Stimulated activated CD4-positive, alpha-beta T cell treated with anti-CD3 and anti-CD28 coated beads, TNF-alpha, amount 100 ng/mL, for 1 hour (primary cell): ENCODE data around the gene SLX9.

Experiments
- DNase-seq, 3 donors: peaks; one replicate each; pipeline ENCODE4 v3.0.0-alpha.2; 2020; ENCODE audit warnings: low read depth in 3 of 3, low spot score in 1 of 3

Gene SLX9

DNA sequence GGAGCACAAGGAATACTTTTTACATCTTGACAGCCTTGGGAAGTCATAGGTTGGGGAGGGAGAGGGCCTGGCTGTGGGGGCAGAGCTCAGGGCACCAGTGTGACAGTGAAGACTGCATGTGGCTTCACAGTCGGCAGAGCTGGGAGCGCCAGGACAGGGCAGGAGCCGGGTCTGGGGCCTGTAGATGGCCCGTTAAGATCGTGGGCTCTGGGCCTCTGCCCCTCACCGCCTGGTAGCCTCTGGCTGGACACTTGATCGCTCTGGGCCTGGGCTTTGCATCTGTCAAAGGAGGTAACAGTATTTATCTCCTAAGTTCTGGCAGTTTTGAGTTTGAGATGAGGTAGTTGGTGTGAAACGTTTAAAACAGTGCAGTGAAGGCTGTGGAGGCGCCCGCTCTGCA lies 4.8 kb downstream of the SLX9 start:
- DNase-seq, result no peak

DNA sequence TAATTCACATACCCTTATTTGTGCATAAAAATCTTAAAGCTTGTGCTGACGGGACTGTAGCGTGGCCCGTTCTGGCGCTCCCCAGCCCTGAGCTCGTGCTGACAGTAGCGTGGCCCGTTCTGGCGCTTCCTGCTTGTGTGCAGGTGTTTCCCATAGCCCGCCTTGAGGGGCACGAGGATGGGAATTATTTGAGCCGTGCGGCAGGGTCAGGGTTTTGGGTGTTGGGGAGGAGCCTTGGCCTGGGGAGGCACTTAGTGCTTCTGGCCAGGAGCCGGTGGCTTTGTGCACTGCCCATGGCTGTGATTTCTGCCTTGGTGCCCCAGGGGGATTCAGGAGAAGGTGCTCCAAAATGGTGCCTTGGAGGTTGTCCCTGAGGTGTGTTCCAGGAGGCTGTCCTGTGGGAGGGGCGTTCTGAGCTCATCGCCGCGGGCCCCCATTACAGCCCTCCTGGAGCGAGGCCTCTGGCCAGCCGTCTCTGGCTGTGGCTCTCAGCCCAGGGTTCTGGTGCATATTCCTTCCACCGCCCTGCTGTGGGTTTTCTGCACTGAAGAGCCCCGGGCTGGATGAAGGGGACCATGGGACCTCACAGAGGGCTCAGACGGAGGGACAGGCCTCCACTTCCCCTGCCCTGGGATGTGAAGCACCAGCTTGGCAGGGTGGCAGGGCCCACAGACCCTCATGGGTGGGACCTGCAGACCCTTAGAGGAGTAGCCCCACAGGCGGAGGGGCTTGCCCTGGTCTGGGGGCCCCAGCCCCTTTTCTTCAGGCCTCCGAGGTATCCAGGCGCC lies 6.6 kb downstream of the SLX9 start:
- DNase-seq, result no peak

DNA sequence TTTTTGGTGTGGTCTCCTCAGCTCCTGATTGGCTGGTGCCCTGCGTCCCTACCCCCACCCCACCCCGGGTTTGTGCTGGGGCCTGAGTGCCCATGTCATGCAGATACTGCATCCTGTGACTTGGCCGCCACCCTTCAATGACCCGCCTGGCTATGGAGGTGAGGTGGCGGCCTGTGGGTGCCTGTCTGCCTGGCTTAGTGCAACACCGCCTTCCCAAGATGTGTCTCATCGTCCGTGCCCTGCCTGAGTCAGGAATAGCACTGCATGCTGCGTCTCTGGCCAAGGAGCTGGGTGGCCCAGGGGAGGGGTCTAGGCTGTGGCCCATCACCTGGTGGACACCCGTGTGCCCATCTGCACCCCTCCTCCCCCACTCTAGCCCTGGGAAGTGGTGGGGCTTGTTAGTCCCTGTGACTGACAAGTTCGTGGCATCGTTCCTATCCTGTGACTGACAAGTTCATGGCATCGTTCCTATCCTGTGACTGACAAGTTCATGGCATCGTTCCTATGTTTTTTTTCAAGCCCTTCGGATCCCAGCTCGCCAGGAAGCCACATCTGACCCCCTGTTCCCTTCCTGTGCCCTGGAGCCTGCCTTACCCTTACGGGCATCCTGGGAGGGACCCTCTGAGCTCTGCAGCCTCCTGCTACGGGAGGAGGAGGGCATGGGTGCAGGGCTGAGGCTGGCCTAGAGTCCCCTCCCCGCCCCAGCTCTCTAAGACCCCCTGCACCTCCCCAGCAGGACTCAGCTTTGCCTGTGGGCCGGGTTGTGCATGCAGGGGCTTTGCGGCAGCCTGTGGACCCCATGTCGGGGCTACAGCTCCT lies 7.5 kb downstream of the SLX9 start:
- DNase-seq, result no peak

DNA sequence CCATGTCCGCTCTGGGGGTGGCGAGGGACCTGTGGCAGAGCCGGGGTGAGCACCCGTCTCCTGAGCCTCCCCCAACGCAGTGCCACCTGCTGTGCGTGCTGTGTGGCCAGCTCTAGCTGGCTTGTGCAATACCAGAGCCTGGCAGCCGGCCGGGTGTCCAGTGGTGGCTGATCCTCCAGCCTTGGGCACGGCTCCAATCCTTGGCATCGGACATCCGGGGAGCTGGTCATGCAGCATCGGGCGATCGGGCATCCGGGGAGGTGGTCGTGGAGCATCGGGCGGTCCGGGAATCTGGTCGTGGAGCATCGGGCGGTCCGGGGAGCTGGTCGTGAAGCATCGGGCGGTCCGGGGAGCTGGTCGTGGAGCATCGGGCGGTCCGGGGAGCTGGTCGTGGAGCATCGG lies 8.1 kb downstream of the SLX9 start:
- no peak for DNase-seq

DNA sequence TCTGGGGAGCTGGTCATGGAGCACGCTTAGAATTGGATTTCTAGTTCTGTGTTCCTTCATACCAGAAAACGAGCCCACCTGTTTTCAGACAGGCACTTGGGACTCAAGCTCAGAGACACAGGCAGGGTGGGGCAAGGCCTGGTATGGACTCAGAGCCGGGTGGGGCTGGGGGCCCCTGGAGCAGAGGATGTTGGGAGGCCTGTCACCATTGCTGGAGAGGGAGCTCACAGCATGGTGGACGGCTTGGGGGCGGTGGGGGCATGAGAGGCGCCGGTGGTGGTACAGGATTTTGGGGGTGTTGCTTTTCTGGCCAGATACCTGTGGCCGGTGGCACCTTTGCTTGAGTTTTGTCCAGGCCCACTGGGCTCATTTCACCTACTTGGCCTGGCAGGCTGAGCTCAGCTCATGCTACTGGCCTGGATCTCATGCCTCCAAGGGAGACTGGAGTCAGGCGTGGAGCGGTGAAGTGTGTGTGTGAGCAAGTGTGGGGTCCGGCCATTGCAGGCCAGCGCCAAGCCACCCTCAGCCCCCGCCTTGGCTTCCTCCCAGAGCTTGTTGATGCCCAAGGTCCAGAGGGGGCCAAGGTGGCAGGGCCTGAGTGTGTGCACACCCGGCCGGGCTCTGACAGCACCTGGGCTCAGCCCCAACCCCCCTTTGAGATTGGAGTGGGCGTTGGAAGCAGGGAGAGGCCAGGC lies 8.7 kb downstream of the SLX9 start:
- no peak for DNase-seq

DNA sequence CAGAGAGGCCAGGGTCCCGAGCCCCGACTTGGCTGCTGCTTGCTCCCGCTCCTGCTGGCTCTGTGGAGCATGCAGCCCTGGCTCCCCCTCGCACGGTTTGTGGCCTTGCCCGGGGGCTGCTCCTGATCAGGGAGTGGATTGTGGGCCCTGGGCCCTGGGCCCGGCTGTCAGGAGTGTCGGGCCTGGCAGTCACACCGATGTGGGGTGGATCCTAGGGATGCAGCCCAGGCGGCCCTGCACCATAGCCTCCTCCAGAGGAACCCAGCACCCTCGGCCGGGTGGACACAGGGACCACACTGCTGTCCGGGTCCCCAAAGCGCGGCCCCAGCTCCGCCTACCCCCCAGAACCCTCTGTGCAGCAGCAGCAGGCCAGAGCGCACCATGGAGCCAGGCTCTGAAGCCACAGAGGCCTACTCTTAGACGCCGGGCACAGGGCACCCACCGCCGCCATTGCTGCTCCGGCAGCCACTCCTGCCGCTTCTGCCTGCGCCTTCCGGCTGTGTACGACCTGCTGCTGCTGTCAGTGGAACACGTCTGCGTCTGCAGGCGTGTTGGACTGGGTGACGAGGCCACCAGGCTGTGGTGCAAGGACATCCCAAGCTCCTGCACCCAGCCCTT lies 9.4 kb downstream of the SLX9 start:
- no peak for DNase-seq

DNA sequence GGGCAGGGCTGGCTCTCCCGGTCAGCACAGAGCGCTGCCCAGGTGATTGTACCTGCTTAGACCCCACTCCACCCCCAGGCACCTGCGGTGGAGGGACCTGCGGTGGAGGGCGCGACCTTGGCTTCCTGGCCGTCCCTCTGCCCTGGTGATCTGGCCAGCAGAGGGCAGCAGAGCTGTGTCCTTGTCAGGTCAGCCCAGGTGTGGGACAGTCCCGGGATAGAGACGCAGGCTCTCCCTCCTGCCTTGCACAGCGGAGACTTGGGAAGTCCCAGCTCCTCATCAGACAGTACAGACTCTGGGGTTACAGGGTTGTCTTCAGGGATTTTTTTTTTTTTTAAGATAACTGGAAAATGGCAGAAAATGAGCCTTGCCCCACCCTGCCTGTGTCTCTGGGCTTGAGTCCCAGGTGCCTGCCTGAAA lies 10.0 kb downstream of the SLX9 start:
- peak; percentile 62 to 81 (median 66) for DNase-seq

DNA sequence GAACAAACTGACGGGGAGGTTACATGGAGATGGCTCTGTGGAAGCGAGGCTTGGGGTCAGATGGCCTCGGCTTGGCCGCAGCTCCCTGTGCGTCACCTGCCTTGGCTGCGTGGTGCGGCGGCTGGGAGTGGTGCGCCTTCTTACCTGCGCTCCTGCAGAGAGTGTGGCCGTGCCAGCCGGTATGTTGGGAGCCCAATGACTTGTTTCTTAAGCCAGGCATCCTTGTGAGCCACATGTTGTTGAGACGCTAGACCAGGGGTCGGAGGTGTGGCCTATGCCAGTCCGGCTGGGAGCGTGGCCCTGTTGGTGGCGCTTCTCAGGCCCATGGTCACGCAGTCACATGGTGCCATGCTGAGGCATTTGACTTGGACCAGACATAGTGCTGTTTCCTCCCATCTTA lies 10.5 kb downstream of the SLX9 start:
- DNase-seq, result no peak

DNA sequence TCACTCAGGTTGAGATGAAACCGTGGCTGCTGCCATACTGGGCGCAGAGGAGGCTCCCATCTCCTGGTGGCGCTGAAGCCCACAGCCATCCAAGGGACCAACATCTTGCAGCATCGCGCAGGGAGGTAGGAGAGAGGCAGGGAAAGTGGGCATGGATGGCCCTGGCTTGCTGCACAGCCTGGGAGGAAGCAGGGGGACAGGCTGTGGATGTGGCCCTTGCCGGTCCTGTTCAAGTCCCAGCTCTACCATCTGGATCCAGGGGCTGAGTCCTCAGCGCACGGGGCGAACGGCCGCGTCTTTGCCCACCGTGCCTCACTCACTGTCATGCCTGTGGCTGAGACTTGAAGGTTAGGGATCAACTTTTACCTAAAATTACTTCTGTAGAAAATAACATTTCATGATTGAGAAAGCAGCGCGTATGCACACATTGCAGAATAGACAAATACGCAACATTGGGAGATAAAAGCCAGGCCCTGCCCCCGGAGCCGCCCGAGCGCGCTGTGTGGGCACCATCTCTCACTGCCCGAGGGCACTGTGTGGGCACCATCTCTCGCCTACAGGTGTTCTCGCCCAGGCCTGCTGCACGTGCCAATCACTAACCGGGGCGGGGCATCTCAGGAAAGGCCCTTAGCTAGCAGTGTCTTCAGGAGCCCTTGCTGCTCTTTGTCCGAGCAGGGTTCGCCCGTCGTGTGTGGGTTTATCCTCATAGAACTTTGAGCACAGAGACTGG lies 11.5 kb downstream of the SLX9 start:
- DNase-seq, result no peak

DNA sequence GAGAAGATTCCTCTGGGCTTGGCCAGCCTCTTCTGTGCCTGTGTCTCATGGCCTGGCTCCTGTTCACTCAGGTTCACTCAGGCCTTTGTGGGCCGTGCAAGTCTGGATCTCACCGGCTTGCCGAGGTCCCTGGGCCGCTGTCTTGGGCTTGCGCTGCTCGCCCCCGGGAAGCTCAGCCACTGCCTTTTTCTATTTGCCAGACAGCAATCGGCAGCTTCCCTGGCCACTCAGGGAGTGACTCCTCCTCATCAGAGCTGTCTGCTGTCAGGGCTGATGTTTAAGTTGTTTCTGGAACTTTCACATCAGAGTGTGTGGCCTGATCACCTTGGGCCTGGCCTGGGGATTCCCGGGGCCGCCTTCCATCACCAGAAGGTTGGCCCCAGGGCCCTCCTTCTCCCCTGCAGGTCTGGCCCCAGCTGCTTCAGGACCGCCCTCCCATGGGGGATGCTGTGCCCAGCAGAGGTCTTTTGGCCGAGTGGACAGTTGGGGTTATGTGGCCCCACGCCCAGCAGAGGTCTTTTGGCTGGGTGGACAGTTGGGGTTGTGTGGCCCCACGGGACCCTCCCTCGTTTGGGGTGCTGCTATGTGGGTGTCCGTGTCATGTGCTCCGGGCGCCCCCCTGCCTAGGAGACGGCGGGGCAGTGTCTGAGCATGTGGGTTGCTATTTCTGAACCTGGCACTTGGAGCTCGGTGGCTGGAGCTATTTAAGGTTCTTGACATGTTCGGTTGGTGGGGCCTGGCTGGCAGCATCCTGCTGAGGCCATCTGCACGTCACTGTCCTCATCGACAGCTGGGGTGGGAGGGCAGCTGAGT lies 12.5 kb downstream of the SLX9 start:
- no peak for DNase-seq

DNA sequence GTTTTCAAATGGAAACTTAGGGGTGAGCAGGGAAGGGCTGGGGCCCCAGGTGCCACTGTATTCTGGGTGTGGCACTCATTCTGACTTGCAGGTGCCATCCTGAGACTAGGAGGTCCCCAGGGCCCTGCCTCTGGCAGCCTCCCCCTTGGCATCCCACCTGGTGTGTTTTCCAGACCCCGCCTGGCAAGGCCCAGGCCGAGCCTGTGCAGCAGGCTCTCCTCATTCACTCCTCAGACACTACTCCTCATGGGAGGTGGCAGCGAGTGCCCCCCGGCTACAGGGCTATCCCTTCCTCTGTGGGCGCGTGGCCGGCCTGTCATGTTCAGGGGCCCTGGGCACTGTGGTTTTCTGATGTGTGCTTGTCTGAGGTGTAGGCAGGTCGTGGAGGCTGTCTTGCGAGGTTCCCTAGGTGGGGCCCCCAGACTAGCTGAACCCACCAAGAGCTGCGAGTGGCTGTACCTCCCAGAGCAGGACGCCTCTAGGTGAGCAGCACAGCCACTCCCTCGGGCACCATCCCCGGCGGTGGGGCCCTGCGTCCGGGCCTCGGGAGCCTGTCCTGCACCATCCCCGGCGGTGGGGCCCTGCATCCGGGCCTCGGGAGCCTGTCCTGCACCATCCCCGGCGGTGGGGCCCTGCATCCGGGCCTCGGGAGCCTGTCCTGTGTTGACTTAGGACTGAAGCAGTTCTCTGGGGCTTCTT lies 13.2 kb downstream of the SLX9 start:
- DNase-seq, result no peak

DNA sequence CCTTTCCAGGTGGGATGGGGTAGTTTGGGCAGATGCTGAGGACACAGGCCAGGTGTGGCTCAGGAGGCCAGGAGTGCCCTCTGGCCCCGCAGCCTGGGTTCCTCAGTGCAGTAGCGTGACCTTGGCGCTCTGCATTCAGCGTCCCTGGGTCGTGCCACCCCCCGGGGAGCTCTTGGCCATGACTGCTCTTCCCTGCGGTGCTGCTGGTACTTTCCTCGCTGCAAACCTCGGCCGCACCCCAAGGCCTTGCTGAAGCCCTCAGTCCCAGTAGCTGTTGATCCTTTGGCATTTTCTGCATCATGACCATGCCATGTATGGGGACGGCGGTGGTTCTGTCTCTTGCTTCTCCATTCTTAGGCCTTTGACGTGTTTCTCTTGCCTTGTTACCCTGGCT lies 13.8 kb downstream of the SLX9 start:
- DNase-seq, result no peak

DNA sequence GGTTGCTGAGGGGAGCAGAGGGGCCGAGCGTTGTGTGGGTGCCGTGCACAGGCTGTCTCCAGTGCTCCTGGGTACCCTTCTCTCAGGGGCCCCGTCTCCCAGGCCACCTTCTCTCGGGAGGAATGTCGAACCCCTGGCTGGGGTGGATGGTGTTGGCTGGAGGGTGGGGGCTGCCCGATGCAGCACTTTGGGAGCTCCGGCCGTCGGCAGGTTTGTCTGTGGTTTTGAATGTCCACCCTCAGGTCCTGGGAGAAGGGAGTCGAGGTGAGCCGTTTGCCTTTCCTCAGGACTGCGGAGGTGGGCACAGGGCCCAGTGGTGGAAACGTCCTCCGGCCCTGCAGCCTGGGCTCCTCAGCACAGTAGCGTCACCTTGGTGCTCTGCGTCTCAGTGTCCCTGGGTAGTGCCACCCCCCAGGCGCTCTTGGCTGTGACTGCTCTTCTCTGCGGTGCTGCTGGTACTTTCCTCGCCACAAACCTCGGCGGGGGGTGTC lies 14.5 kb downstream of the SLX9 start:
- DNase-seq, result no peak

DNA sequence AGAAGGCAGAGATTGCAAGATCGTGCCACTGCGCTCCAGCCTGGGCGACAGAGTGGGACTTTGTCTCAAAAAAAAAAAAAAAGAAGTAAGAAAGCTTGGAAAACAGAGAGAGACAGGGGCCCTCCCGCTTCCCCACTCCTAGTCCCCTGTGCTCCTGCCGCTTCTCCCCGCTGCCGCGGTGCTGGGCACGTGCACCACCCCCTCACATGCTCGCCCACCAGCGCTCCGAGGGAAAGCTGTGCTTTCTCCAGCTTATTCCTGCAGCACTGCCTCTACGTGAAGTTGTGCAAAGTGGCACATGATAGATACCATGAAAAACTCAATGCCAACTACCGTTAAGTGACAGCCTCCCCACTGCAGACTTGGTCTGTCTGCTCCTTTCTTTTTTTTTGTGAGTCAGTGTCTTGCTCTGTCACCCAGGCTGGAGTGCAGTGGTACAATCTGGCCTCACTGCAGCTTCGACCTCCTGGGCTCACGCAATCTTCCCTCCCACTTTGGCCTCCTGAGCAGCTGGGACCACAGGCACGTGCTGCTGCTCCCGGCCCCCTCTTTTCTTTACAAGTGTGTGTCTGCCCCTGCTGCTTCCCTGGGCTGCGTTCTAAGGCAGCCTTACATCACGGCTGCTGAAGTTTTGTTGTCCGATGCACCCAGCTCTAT lies 15.4 kb downstream of the SLX9 start:
- no peak for DNase-seq

DNA sequence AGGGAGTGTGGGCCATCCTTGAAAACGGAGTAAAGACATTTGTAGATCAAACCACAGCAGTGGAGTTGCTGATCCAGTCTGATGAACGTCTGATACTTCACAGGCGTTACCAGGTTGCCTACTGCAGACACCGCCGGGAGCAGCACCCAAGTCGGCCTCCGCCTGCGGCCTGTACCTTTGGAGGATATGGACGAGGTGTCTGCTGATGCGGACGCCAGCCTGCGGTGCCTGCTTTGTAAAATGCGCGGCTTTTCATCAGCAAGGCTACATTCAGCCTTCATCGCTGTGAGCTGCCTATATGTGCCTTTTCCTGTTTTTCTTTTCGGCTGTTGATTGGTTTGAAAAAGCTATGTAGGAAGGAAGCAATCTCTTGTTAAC lies 16.0 kb downstream of the SLX9 start:
- no peak for DNase-seq

DNA sequence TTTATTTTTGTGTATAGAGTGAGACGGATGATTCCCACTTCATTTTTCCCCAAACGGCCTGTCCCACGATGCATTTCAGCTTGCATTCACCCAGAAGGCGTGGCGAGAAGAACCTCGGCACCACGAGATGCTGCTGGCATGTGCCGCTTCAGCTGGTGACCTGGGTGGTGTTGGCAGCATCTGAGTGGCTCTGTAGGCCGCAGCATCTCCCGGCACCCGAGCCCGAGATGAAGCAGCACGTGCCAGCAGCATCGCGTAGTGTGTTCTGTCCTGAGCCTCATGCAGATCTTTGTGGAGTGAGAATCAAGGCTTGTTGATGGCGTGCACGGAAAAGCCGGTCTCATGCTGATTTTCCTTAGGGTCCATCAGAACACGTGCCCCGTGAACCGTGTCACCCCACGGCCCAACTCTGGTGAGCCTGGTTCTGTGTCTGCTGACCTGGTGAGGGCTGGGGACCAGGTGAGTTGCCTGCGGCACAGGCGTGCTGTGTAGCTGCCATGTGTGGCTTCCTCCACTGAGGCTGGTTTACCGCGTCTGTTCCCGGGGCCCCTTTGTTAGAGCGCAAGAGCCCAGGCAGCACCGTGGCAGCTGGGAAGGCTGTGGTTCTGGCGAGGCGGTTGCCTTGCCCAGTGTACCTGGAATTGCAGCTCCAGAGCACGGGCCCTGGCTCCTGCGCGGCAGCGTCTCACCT lies 16.7 kb downstream of the SLX9 start:
- no peak for DNase-seq

DNA sequence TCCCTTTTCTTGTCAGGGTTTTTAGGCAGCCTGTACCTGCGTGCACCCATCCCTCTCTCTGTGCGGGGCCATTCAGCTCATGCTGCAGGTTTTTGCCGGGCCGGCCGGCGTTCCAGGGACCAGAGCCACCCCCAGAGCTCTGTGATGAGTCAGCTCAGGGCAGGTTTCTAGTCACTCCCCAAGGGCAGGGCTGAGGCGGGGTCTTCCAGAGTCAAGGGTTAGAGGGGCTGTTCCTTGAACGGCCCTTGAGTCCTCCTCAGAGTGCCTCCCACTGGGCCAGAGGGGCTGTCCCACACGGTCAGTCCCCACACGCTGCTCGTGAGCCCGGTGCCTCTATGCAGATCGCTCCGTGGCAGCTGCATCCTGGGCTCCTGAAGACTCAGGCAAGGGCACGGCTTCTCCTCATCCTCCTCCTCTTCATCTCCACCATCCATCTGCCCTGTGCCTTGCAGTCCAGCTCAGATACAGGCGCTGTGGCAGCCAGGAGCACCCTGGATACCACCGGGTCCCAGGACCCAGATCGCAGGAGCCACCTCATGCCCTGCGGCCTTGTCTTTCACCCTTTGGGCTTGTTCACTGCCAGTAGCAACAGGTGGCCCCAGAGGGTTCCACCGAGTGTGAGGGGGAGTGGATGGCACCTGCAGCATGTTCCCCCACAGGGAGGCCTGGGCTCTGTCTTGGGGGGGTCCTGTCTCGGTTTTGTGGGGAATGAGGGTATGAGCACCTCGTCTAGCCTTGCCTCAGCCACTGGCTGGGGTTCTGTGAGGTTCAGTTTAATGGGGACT lies 17.4 kb downstream of the SLX9 start:
- DNase-seq, result no peak
